Measurements from ENCODE around the gene GALNTL6. TPM values are rescaled to one million over a fixed set of nuclear protein-coding genes. Genes with fewer than 3 reads are reported as not detected.

Gene GALNTL6
- total and polyA plus RNA-seq, 2 donors from 2014 or later: 0.60 TPM; not detected in 1

DNA sequence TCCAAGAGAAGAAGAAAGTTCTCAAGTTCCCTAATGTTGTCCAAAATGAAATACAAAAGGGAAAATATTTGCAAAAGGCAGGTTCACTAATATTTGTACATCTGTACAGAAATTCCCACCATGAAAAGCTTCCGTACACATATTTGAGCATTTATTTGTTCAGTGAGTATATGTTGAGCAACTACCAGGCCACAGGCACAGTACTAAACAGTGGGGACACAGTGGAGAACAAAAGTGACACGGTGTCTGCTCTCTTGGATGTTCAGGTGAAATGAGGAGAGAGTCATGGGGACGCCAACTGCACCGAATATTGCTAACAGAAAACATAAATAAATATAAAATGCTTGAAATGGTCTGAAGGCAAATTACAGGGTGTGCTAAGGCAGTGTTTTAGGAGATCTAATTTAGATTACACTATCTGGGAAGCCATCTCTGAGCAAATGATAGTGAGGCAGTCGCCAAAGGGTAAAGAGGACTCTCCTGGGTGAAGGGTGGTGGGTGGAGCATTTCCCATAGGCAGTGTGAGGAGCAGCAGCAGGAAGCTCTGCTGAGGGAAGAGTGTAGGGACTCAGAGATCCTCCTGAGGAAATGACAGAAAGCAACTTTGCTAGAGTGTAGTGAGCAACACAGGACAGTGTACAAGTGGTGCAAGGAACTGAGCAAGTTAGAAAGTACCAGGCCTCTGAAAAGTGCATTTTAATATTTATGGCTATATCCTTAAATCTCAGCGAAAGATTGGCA, 375.2 kb downstream of the GALNTL6 start:
- Histone ChIP-seq H3K4me3 (ENCODE audit: low read length in 3 of 3) (no peak overlapping the region), H3K9ac (ENCODE audit: low read length in 3 of 3) (no peak overlapping the region), H3K27me3 (ENCODE audit: control insufficient read depth, insufficient read depth, low read length) (no peaks in the 10 kb centered on the region), H3K36me3 (ENCODE audit: control insufficient read depth in 2 of 3, insufficient read depth in 3 of 3, low read length in 3 of 3) (no peaks in the 10 kb centered on the region), H3K9me3 (ENCODE audit: control insufficient read depth in 2 of 3, insufficient read depth in 1 of 3, low read length in 3 of 3) (no peaks in the 10 kb centered on the region), H3K27ac (ENCODE audit: low read depth in 2 of 2, low read length in 2 of 2) (no peak overlapping the region), H3K4me1 (ENCODE audit: control insufficient read depth in 2 of 3, insufficient read depth in 2 of 3, low read depth in 1 of 3, low read length in 3 of 3) (no peaks in the 10 kb centered on the region)
- TF ChIP-seq, protein P1, sequence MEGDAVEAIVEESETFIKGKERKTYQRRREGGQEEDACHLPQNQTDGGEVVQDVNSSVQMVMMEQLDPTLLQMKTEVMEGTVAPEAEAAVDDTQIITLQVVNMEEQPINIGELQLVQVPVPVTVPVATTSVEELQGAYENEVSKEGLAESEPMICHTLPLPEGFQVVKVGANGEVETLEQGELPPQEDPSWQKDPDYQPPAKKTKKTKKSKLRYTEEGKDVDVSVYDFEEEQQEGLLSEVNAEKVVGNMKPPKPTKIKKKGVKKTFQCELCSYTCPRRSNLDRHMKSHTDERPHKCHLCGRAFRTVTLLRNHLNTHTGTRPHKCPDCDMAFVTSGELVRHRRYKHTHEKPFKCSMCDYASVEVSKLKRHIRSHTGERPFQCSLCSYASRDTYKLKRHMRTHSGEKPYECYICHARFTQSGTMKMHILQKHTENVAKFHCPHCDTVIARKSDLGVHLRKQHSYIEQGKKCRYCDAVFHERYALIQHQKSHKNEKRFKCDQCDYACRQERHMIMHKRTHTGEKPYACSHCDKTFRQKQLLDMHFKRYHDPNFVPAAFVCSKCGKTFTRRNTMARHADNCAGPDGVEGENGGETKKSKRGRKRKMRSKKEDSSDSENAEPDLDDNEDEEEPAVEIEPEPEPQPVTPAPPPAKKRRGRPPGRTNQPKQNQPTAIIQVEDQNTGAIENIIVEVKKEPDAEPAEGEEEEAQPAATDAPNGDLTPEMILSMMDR (IDR thresholded peaks at IDR 0.05; ENCODE audit: borderline replicate concordance, extremely low read depth, insufficient read depth): no peak
- intact Hi-C loops (cut with DNase I): no loop called here
- DNase-seq: no peak
- no peak for FAIRE-seq

DNA sequence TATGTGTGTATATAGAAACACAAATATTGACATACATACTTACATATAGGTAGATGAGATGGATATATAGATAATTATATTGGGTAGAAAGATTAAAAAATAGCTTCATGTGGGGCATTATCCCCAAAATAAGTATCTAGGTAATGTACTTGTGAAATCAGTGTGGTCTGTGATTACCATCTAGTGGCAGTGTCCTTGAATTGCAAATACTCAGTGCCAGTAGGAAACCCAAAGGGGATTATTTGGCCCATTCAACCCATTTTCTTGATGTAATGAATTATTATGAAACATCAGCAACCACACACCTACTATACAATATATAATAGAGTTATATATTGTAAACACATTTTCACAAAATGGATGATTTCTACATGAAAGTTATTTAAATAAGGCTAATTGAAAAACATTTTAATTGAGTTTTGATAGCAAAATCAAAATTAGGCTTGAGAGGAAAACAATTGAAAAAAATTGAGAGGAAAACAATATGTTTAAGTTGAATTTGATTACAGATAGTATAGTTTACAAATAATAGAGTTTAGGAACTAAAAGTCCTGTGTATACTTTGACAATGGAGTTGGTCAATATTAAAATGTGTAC, 389.4 kb downstream of the GALNTL6 start:
- TF ChIP-seq, protein P1 (IDR thresholded peaks at IDR 0.05; ENCODE audit: borderline replicate concordance, extremely low read depth, insufficient read depth): peak; percentile 45
- Histone ChIP-seq H3K27me3 (ENCODE audit: control insufficient read depth, insufficient read depth, low read length) (no peaks in the 10 kb centered on the region), H3K27ac (ENCODE audit: low read depth in 2 of 2, low read length in 2 of 2) (no peak overlapping the region), H3K9ac (ENCODE audit: low read length in 3 of 3) (no peak overlapping the region), H3K9me3 (ENCODE audit: control insufficient read depth in 2 of 3, insufficient read depth in 1 of 3, low read length in 3 of 3) (no peaks in the 10 kb centered on the region), H3K4me3 (ENCODE audit: low read length in 3 of 3) (no peak overlapping the region), H3K4me1 (ENCODE audit: control insufficient read depth in 2 of 3, insufficient read depth in 2 of 3, low read depth in 1 of 3, low read length in 3 of 3) (no peaks in the 10 kb centered on the region), H3K36me3 (ENCODE audit: control insufficient read depth in 2 of 3, insufficient read depth in 3 of 3, low read length in 3 of 3) (no peaks in the 10 kb centered on the region)
- no peak for FAIRE-seq
- peak in 2 of 5 donors; percentile 29 to 34 for DNase-seq
- intact Hi-C loops (cut with DNase I): no loop called here

DNA sequence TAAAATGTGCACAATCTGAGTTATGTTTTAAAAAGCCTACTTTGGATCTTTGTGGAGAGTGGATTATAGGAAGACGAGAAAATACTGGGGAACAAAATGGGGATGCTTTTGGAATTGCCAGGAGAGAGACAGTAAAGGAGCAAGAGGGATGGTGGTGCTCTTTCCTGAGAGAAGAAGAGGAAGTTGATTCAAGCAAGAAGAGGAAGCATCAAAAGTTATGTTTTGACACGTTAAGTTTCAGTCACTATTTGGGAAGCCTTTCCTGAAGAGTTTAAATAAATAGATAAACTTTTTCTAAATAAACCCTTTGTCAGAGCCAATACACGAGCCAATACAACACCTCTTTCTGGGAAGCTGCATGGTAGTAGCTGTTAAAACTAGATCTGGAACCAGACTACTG, 394.1 kb downstream of the GALNTL6 start:
- TF ChIP-seq, protein P1 (IDR thresholded peaks at IDR 0.05; ENCODE audit: borderline replicate concordance, extremely low read depth, insufficient read depth): no peak
- H3K4me1 ChIP-seq (ENCODE audit: control insufficient read depth in 2 of 3, insufficient read depth in 2 of 3, low read depth in 1 of 3, low read length in 3 of 3): no peaks in the 10 kb centered on the region
- DNase-seq (no peak), FAIRE-seq (no peak)
- H3K27ac ChIP-seq (ENCODE audit: low read depth in 2 of 2, low read length in 2 of 2): no peak overlapping the region
- H3K27me3 ChIP-seq (ENCODE audit: control insufficient read depth, insufficient read depth, low read length): no peaks in the 10 kb centered on the region
- intact Hi-C loops (cut with DNase I): no loop called here
- H3K4me3 ChIP-seq (ENCODE audit: low read length in 3 of 3): no peak overlapping the region
- no peak overlapping the region for H3K9ac ChIP-seq (ENCODE audit: low read length in 3 of 3)
- no peaks in the 10 kb centered on the region for H3K36me3 ChIP-seq (ENCODE audit: control insufficient read depth in 2 of 3, insufficient read depth in 3 of 3, low read length in 3 of 3)
- H3K9me3 ChIP-seq (ENCODE audit: control insufficient read depth in 2 of 3, insufficient read depth in 1 of 3, low read length in 3 of 3): no peaks in the 10 kb centered on the region

All from kidney (tissue), 14 donors.